Neural crest cell (in vitro differentiated cells): ENCODE data around the gene SPRR2F. TPM values are rescaled to one million over a fixed set of nuclear protein-coding genes. Genes with fewer than 3 reads are reported as not detected.
"Not testable (repeated sequence)": the region's sequence is repeated elsewhere in the genome, so short reads cannot be mapped to it uniquely, and the experiment has no call there.

Experiments used
- DNase-seq: peaks from one replicate; pipeline ENCODE4 v3.0.0; 2021; ENCODE audit warnings: low read depth, mixed read lengths, low spot score
- H3K27ac Mint-ChIP-seq: one replicate; pipeline ENCODE4 v1.8.0; 2021; ENCODE audit warnings: mild to moderate bottlenecking, mixed read lengths; ENCODE audit not compliant: unreplicated experiment
- H3K27me3 Mint-ChIP-seq: 2 replicates; pipeline ENCODE4 v1.8.0; 2021; ENCODE audit warnings: low read depth, mild to moderate bottlenecking, mixed read lengths
- H3K36me3 Mint-ChIP-seq: 2 replicates; pipeline ENCODE4 v1.8.0; 2021; ENCODE audit warnings: low read depth, mild to moderate bottlenecking, mixed read lengths
- H3K4me1 Mint-ChIP-seq: 2 replicates; pipeline ENCODE4 v1.8.0; 2021; ENCODE audit warnings: mixed read lengths
- H3K4me3 Mint-ChIP-seq: one replicate; pipeline ENCODE4 v1.8.0; 2021; ENCODE audit warnings: mild to moderate bottlenecking, mixed read lengths
- H3K9me3 Mint-ChIP-seq: 2 replicates; pipeline ENCODE4 v1.8.0; 2021; ENCODE audit warnings: mixed read lengths
- total RNA-seq: library from RNA; stranded (reverse); gene quantifications from 2 replicates; pipeline ENCODE4 v1.2.1, GENCODE V29; 2021
- TF ChIP-seq, protein P1 (sequence below): fragments of 200-600 bp; sonication (generic); conservative IDR thresholded peaks from 2 replicates; pipeline ENCODE4 v1.5.0; 2021; ENCODE audit warnings: antibody characterized with exemption, mild to moderate bottlenecking

Gene SPRR2F
- total RNA-seq, 1 donor from 2014 or later: not detected

DNA sequence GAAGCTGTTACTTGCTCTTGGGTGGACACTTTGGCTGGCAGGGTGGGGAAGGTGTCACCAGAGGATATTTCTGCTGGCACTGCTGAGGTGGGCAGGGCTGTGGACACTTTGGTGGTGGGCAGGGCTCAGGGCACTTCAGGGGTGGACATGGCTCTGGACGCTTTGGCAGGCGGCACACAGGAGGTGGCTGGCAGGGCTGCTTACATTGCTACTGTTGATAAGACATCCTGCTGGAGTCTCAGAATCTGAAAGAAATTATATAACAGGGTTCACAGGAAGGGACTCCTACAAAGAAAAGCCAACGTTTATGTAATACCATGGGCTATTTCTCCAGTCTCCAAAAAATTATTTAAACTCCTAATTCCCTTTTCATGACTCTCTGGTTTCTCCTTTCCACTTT is 27.2 kb upstream of the SPRR2F start:
- Mint-ChIP-seq H3K27me3 (peaks cover 57% of the 10 kb centered on the region), H3K9me3 (no peaks in the 10 kb centered on the region), H3K4me1 (no peaks in the 10 kb centered on the region), H3K4me3 (no peak overlapping the region), H3K27ac (no peak overlapping the region), H3K36me3 (no peaks in the 10 kb centered on the region)
- TF ChIP-seq, protein P1, sequence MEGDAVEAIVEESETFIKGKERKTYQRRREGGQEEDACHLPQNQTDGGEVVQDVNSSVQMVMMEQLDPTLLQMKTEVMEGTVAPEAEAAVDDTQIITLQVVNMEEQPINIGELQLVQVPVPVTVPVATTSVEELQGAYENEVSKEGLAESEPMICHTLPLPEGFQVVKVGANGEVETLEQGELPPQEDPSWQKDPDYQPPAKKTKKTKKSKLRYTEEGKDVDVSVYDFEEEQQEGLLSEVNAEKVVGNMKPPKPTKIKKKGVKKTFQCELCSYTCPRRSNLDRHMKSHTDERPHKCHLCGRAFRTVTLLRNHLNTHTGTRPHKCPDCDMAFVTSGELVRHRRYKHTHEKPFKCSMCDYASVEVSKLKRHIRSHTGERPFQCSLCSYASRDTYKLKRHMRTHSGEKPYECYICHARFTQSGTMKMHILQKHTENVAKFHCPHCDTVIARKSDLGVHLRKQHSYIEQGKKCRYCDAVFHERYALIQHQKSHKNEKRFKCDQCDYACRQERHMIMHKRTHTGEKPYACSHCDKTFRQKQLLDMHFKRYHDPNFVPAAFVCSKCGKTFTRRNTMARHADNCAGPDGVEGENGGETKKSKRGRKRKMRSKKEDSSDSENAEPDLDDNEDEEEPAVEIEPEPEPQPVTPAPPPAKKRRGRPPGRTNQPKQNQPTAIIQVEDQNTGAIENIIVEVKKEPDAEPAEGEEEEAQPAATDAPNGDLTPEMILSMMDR: no peak
- DNase-seq: no peak

DNA sequence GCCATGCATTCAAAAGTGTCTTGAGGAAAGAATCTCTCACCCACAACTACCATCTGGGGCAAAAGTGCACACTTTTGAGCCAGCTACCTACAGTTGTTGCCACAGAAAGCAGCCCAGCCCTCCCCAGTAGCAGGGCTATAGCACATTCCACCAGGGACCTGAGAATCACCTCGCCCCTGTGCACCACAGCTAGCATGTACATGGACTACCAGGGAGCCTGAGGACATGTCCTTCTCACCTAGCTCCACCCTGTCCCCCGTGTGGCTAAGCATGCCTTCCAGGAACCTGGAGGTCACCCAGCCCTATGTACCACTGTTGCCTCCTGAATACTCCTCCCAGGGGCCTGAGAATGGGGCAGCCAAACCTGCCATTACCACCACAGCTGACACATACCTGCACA is 20.4 kb upstream of the SPRR2F start:
- Mint-ChIP-seq H3K36me3 (no peaks in the 10 kb centered on the region), H3K4me3 (no peak overlapping the region), H3K27me3 (peaks cover 30% of the 10 kb centered on the region)

DNA sequence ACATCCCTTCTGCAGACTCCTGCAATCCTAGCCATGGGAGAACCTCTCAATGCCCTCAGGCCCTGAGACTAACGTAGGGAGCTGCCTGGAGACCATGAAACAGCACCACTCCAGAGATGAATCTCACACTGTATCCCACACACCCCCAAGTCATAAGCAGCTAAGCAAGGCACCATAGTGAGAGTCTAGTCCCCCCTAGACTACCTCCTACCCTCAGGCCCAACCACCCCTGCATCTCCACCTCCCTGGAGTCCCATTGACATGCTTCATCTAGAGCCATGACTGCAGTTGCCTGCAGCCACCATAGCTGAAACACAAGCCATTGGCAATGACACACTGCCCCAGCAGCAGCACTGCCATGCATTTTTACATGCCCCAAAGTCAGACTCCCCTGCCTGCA is 20.0 kb upstream of the SPRR2F start:
- DNase-seq: no peak
- no peak overlapping the region for H3K4me3 Mint-ChIP-seq
- no peaks in the 10 kb centered on the region for H3K9me3 Mint-ChIP-seq
- H3K27me3 Mint-ChIP-seq: peaks cover 30% of the 10 kb centered on the region
- no peaks in the 10 kb centered on the region for H3K4me1 Mint-ChIP-seq
- H3K36me3 Mint-ChIP-seq: no peaks in the 10 kb centered on the region
- TF ChIP-seq, protein P1: no peak
- H3K27ac Mint-ChIP-seq: no peak overlapping the region

More for the DNA sequence above, 20.4 kb upstream of the SPRR2F start:
- TF ChIP-seq, protein P1: no peak
- H3K27ac Mint-ChIP-seq: no peak overlapping the region
- no peak for DNase-seq
- H3K9me3 Mint-ChIP-seq: no peaks in the 10 kb centered on the region
- no peaks in the 10 kb centered on the region for H3K4me1 Mint-ChIP-seq

DNA sequence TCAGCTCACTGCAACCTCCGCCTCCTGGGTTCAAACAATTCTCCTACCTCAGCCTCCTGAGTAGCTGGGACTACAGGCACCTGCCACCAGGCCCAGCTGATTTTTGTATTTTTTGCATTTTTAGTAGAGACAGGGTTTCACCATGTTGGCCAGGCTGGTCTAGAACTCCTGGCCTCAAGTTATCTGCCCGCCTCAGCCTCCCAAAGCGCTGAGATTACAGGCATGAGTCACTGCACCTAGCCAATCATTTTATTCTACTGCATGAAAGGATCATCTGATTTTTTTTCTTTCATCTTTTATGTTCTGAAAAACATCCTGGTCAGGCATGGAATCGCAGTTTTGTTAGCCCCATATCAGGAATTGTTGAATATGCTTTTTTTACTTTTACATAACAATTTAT is 15.4 kb upstream of the SPRR2F start:
- not testable (repeated sequence) for H3K27ac Mint-ChIP-seq, H3K4me1 Mint-ChIP-seq, H3K9me3 Mint-ChIP-seq, DNase-seq, H3K36me3 Mint-ChIP-seq, H3K4me3 Mint-ChIP-seq
- peaks cover 13% of the 10 kb centered on the region for H3K27me3 Mint-ChIP-seq

DNA sequence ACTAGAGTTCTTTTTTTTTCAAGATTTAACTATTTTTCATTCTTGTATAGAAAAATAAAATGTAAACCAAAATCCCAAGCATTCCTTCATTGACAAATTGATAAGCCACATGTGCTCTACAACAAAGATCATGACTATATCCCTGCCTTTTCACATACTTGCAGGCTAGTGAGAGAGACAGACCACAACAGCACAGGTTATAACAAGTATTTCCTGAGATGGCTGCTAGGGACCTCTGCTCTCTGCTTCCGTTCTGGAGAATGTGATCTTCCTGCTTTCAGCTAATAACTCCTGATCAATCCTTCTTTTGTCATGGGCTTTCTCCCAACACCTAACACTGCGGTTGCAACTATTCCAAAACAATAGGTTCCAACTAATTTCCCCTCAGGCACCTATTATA is 14.0 kb upstream of the SPRR2F start:
- Mint-ChIP-seq H3K27me3 (peaks cover 13% of the 10 kb centered on the region), H3K4me1 (no peaks in the 10 kb centered on the region), H3K9me3 (peaks cover 2% of the 10 kb centered on the region), H3K27ac (no peak overlapping the region), H3K36me3 (no peaks in the 10 kb centered on the region), H3K4me3 (no peak overlapping the region)
- TF ChIP-seq, protein P1: no peak
- DNase-seq: no peak

DNA sequence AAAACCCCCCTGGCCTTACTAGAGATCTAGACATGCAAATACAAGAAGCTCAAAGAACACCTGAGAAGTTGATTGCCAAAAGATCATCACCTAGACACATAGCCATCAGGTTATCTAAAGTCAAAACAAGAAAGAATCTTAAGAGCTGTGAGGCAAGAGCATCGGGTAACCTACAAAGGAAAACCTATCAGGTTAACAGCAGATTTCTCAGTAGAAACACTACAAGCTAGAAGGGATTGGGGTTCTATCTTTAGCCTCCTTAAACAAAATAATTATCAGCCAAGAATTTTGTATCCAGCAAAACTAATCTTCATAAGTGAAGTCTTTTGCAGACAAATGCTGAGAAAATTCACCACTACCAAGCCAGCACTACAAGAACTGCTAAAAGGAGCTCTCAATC is 12.2 kb upstream of the SPRR2F start:
- no peak overlapping the region for H3K4me3 Mint-ChIP-seq
- TF ChIP-seq, protein P1: no peak
- H3K36me3 Mint-ChIP-seq: no peaks in the 10 kb centered on the region
- no peak for DNase-seq
- no peaks in the 10 kb centered on the region for H3K4me1 Mint-ChIP-seq
- no peak overlapping the region for H3K27ac Mint-ChIP-seq
- peaks cover 13% of the 10 kb centered on the region for H3K27me3 Mint-ChIP-seq
- peaks cover 2% of the 10 kb centered on the region for H3K9me3 Mint-ChIP-seq

DNA sequence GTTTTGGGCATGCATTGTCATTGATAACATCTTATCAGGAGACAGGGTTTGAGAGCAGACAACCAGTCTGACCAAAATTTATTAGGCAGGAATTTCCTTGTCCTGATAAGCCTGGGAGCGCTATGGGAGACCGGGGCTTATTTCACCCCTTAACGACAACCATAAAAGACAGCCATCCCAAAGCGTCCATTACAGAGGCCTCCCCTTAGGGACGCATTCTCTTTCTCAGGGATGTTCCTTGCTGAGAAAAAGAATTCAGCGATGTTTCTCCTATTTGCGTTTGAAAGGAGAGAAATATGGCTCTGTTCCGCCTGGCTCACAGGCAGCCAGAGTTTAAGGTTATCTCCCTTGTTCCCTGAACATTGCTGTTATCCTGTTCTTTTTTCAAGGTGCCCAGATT is 10.5 kb upstream of the SPRR2F start:
- H3K27ac Mint-ChIP-seq, DNase-seq, H3K4me1 Mint-ChIP-seq, H3K36me3 Mint-ChIP-seq, H3K4me3 Mint-ChIP-seq, H3K9me3 Mint-ChIP-seq: not testable (repeated sequence)
- H3K27me3 Mint-ChIP-seq: peaks cover 11% of the 10 kb centered on the region
